ENCODE measurements around the gene PPP1R3A. TPM values are rescaled to one million over a fixed set of nuclear protein-coding genes. Genes with fewer than 3 reads are reported as not detected.

PPP1R3A gene
- total RNA-seq, 1 experiment from 2014 or later: not detected

DNA sequence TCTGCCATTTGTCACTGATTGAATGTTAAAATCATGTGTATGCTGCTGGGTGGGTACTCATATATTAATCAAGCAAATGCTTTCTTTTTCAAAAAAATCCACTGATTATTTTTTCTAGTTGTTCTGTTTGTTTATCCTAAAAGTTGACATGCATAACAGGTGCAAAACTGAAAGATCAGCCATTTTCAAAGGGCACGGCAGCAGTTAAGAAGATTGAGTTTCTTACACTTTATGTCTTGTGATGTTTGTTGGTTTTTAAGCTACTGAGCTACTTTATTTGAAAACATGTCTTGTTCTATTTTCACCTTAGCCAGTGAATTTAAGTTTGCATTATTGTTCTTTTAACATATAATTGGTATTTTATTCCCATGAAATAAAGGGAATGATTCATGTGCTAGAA lies 45.8 kb downstream of the PPP1R3A start:
- ChIA-PET CTCF (no interaction called here), RAD21 (ENCODE audit: low non-redundant PET in 1 of 2, low total read pairs in 2 of 2, uncharacterized antibody in 2 of 2, unreplicated experiment in 2 of 2) (no interaction called here), POLR2A (no interaction called here)
- no peak overlapping the region for H3K9ac ChIP-seq (ENCODE audit: low read length)
- BruUV-seq (replicated peaks): no TSS peak
- no peaks in the 10 kb centered on the region for H3K27me3 ChIP-seq (ENCODE audit: insufficient read depth, low read length)
- no peak overlapping the region for H2AFZ ChIP-seq (ENCODE audit: low read depth, low read length, poor library complexity, severe bottlenecking)
- no peaks in the 10 kb centered on the region for H3K36me3 ChIP-seq (ENCODE audit: control insufficient read depth in 1 of 2, insufficient read depth in 2 of 2, low read length in 2 of 2)
- intact Hi-C loops (cut with micrococcal nuclease): no loop called here
- H3K9me2 ChIP-seq (ENCODE audit: insufficient read depth): no peaks in the 10 kb centered on the region
- H3K79me2 ChIP-seq (ENCODE audit: insufficient read depth, low read length): no peaks in the 10 kb centered on the region
- H3K4me2 ChIP-seq (ENCODE audit: low read length): no peak overlapping the region
- H3K9me3 ChIP-seq (ENCODE audit: control insufficient read depth in 1 of 2, insufficient read depth in 1 of 2, low read depth in 1 of 2, low read length in 2 of 2): no peaks in the 10 kb centered on the region
- H3K27ac ChIP-seq (ENCODE audit: low read depth, low read length): no peak overlapping the region
- TF ChIP-seq JUND (IDR thresholded peaks at IDR 0.05) (no peak), CEBPB (IDR thresholded peaks at IDR 0.05; ENCODE audit: low read depth) (no peak), CBX3 (IDR thresholded peaks at IDR 0.05; ENCODE audit: low read depth) (no peak)
- no peak for ATAC-seq
- DNase-seq (ENCODE audit: low read depth, low spot score): no peak
- no peaks in the 10 kb centered on the region for H4K20me1 ChIP-seq (ENCODE audit: insufficient read depth)
- no peak overlapping the region for H3K4me3 ChIP-seq (replicated peaks in 1 of 2; ENCODE audit: low read depth in 1 of 2, low read length in 2 of 2)
- no peaks in the 10 kb centered on the region for H3K4me1 ChIP-seq (ENCODE audit: control insufficient read depth in 1 of 2, insufficient read depth in 2 of 2, low read length in 2 of 2)

DNA sequence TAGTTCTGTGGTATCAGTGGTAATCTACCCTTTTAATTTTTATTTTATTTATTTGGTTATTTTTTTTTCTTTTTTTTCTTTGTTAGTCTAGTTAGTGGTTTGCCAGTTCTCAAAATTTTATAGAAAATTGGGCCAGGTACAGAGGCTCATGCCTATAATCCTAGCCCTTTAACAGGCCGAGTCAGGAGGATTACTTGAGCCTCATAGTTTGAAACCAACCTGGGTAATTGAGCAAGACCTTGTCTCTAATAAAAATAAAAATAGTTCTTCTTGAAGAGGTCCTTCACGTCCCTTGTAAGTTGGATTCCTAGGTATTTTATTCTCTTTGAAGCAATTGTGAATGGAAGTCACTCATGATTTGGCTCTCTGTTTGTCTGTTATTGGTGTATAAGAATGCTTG lies 51.5 kb downstream of the PPP1R3A start:
- H3K27me3 ChIP-seq (ENCODE audit: insufficient read depth, low read length): no peaks in the 10 kb centered on the region
- CTCF ChIA-PET: no interaction called here
- no peaks in the 10 kb centered on the region for H3K4me1 ChIP-seq (ENCODE audit: control insufficient read depth in 1 of 2, insufficient read depth in 2 of 2, low read length in 2 of 2)
- no peak overlapping the region for H3K4me2 ChIP-seq (ENCODE audit: low read length)
- ATAC-seq (no peak), DNase-seq (ENCODE audit: low read depth, low spot score) (no peak)
- H3K79me2 ChIP-seq (ENCODE audit: insufficient read depth, low read length): no peaks in the 10 kb centered on the region
- no peak overlapping the region for H2AFZ ChIP-seq (ENCODE audit: low read depth, low read length, poor library complexity, severe bottlenecking)
- H3K9me2 ChIP-seq (ENCODE audit: insufficient read depth): no peaks in the 10 kb centered on the region
- POLR2A ChIA-PET: no interaction called here
- intact Hi-C loops (cut with micrococcal nuclease): no loop called here
- no peaks in the 10 kb centered on the region for H4K20me1 ChIP-seq (ENCODE audit: insufficient read depth)
- no peaks in the 10 kb centered on the region for H3K9me3 ChIP-seq (ENCODE audit: control insufficient read depth in 1 of 2, insufficient read depth in 1 of 2, low read depth in 1 of 2, low read length in 2 of 2)
- BruUV-seq (replicated peaks): no TSS peak
- H3K36me3 ChIP-seq (ENCODE audit: control insufficient read depth in 1 of 2, insufficient read depth in 2 of 2, low read length in 2 of 2): no peaks in the 10 kb centered on the region
- H3K4me3 ChIP-seq (replicated peaks in 1 of 2; ENCODE audit: low read depth in 1 of 2, low read length in 2 of 2): no peak overlapping the region
- RAD21 ChIA-PET (ENCODE audit: low non-redundant PET in 1 of 2, low total read pairs in 2 of 2, uncharacterized antibody in 2 of 2, unreplicated experiment in 2 of 2): no interaction called here
- no peak overlapping the region for H3K27ac ChIP-seq (ENCODE audit: low read depth, low read length)
- no peak overlapping the region for H3K9ac ChIP-seq (ENCODE audit: low read length)
- TF ChIP-seq ZNF274 (IDR thresholded peaks at IDR 0.05; ENCODE audit: low read depth, low read length) (no peak), RAD21 (IDR thresholded peaks at IDR 0.05; ENCODE audit: low read depth) (no peak), TCF7L2 (IDR thresholded peaks at IDR 0.05; ENCODE audit: borderline replicate concordance, extremely low read depth, insufficient read depth, insufficient read length) (no peak), ATF3 (IDR thresholded peaks at IDR 0.05) (no peak), CBX3 (IDR thresholded peaks at IDR 0.05; ENCODE audit: low read depth) (no peak), SRF (IDR thresholded peaks at IDR 0.05; ENCODE audit: low read depth) (no peak), POLR2A (IDR thresholded peaks at IDR 0.05; ENCODE audit: borderline replicate concordance, extremely low read depth, insufficient read depth, insufficient read length) (no peak), CTCF (IDR thresholded peaks at IDR 0.05 in 2 of 3, conservative IDR thresholded peaks at IDR 0.05 in 1 of 3; ENCODE audit: borderline replicate concordance in 1 of 3, insufficient read depth in 1 of 3, low read depth in 2 of 3, low read length in 2 of 3) (no peak), SP1 (IDR thresholded peaks at IDR 0.05; ENCODE audit: low read depth) (no peak), YY1 (IDR thresholded peaks at IDR 0.05; ENCODE audit: extremely low read depth, insufficient replicate concordance, low read depth, low read length) (no peak), ZFX (IDR thresholded peaks at IDR 0.05) (no peak), POLR2AphosphoS5 (IDR thresholded peaks at IDR 0.05; ENCODE audit: low read depth, low read length) (no peak), EZH2phosphoT487 (IDR thresholded peaks at IDR 0.05; ENCODE audit: borderline replicate concordance) (no peak), EZH2 (IDR thresholded peaks at IDR 0.05) (no peak), FOSL1 (IDR thresholded peaks at IDR 0.05; ENCODE audit: low read depth) (no peak)
- TF ChIP-seq, protein P1, sequence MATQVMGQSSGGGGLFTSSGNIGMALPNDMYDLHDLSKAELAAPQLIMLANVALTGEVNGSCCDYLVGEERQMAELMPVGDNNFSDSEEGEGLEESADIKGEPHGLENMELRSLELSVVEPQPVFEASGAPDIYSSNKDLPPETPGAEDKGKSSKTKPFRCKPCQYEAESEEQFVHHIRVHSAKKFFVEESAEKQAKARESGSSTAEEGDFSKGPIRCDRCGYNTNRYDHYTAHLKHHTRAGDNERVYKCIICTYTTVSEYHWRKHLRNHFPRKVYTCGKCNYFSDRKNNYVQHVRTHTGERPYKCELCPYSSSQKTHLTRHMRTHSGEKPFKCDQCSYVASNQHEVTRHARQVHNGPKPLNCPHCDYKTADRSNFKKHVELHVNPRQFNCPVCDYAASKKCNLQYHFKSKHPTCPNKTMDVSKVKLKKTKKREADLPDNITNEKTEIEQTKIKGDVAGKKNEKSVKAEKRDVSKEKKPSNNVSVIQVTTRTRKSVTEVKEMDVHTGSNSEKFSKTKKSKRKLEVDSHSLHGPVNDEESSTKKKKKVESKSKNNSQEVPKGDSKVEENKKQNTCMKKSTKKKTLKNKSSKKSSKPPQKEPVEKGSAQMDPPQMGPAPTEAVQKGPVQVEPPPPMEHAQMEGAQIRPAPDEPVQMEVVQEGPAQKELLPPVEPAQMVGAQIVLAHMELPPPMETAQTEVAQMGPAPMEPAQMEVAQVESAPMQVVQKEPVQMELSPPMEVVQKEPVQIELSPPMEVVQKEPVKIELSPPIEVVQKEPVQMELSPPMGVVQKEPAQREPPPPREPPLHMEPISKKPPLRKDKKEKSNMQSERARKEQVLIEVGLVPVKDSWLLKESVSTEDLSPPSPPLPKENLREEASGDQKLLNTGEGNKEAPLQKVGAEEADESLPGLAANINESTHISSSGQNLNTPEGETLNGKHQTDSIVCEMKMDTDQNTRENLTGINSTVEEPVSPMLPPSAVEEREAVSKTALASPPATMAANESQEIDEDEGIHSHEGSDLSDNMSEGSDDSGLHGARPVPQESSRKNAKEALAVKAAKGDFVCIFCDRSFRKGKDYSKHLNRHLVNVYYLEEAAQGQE (IDR thresholded peaks at IDR 0.05; ENCODE audit: low read depth): no peak
